RWPE1 (cell line): ENCODE measurements around the gene RXRA.

Source experiments
- CTCF ChIA-PET: fragments of 350-600 bp; sonication (Branson Sonifier 250); formaldehyde crosslinking; extraction: SDS; loops from one replicate; lab custom pipeline; 2021; lab: Yijun Ruan, JAX
- POLR2A ChIA-PET: fragments of 400-600 bp; formaldehyde crosslinking; extraction: SDS; loops from one replicate; lab custom pipeline; 2020; ENCODE audit warnings: antibody characterized with exemption; ENCODE audit not compliant: low non-redundant PET; lab: Yijun Ruan, JAX
- DNase-seq: peaks from one replicate; pipeline ENCODE4 v3.0.0; 2012; ENCODE audit warnings: low spot score
- H3K27ac ChIP-seq: fragments of 450-650 bp; 2 replicates; pipeline ENCODE4 v1.5.1; 2017
- TF ChIP-seq, protein P1 (sequence below): fragments of 450-650 bp; conservative IDR thresholded peaks from 2 replicates; pipeline ENCODE4 v1.5.1; 2017; ENCODE audit warnings: low read depth, mild to moderate bottlenecking

RXRA gene

DNA sequence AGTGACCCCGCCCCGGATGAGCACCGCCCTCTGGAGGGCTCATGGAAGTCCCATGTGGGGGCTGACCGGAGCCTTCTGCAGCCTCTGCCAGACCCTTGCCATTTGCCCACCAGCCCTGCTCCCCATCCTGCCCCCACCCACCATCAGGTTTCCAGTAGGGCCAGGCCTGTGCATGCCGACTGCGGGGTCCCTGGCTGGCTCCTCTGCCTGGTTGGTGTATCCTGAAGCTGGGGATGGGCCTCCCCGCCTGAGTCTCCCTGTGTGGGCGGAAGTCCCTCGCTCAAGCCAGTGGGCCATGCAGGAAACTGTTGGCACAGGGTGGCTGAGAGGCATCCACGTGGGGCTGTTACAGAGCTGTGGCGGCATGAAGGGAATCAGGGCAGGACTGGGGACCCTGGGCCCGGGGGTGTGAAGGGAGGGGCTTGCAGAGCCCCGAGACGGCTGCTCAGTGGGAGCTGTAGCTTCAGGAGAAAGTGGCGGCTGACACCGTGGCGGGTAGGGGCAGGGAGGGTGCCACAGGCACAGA is 88.7 kb downstream of the RXRA start:
- TF ChIP-seq, protein P1, sequence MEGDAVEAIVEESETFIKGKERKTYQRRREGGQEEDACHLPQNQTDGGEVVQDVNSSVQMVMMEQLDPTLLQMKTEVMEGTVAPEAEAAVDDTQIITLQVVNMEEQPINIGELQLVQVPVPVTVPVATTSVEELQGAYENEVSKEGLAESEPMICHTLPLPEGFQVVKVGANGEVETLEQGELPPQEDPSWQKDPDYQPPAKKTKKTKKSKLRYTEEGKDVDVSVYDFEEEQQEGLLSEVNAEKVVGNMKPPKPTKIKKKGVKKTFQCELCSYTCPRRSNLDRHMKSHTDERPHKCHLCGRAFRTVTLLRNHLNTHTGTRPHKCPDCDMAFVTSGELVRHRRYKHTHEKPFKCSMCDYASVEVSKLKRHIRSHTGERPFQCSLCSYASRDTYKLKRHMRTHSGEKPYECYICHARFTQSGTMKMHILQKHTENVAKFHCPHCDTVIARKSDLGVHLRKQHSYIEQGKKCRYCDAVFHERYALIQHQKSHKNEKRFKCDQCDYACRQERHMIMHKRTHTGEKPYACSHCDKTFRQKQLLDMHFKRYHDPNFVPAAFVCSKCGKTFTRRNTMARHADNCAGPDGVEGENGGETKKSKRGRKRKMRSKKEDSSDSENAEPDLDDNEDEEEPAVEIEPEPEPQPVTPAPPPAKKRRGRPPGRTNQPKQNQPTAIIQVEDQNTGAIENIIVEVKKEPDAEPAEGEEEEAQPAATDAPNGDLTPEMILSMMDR, result no peak
- ChIA-PET CTCF (interaction anchor here (0.5 to 2.4 kb wide), 5 partner anchors 28 to 244 kb away, joined by 3 to 19 read pairs (median 4); no protein-coding TSS in a partner anchor), POLR2A (no interaction called here)
- no peak for DNase-seq
- H3K27ac ChIP-seq, result peak overlapping the region; percentile 97

DNA sequence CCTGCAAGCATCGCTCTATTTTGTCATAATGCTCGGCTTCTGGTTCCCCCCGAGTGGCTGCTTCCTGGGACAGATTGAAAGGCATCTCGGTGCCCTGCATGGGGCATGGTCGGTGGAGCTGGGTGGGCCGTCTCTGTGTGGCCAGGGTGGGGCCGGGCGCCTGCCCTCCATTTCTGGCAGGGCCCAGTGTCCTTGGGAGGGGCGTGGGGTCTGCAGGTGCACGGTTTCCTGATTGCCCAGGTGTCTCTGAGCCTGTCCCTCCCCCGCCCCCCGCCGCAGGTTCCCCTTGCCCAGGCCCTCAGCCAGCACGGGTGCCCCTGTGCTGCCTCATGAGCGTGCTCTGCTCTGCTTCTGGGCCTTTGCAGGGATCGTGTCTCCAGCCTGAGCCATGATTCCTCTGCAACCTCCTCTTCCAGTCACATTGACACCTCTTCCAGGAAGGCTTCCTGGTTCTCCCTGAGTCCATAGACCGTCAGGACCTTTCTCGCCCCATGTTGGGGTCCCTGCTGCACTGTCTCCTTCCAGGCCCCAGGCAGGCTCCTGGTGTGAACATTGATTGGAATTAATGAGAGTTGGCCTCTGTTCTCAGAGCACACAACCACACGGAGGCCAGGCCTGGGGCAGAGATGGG is 90.2 kb downstream of the RXRA start:
- TF ChIP-seq, protein P1, result no peak
- H3K27ac ChIP-seq, result peak overlapping the region; percentile 97
- CTCF ChIA-PET, result interaction anchor here (0.7 kb wide), 1 partner anchor 32 kb away, joined by 3 read pairs; no protein-coding TSS in a partner anchor
- POLR2A ChIA-PET, result no interaction called here
- DNase-seq, result no peak

DNA sequence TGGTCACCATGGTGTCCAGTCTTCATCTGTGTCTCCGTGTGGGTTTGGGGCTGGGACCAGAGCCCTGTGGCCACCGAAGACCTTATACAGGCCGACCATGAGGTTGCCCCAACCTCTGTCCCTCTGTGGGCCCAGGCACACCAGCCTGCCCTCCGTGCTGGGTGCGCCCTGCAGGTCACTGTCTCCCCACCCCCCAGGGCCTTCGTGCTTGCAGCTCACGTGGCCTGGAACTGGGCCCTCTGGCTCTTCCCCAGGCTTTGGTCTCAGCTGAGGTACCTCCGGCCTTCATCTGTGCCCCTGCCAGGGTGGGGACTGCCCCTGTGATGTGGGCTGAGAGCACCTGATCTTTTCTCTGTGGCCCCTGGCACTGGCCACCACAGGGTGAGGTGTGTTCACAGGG is 92.1 kb downstream of the RXRA start:
- DNase-seq, result no peak
- TF ChIP-seq, protein P1, result no peak
- H3K27ac ChIP-seq, result peak overlapping the region; percentile 97
- CTCF ChIA-PET, result interaction anchor here (0.6 to 1.4 kb wide), 2 partner anchors 17 to 247 kb away, joined by 3 to 5 read pairs; no protein-coding TSS in a partner anchor
- POLR2A ChIA-PET, result no interaction called here

DNA sequence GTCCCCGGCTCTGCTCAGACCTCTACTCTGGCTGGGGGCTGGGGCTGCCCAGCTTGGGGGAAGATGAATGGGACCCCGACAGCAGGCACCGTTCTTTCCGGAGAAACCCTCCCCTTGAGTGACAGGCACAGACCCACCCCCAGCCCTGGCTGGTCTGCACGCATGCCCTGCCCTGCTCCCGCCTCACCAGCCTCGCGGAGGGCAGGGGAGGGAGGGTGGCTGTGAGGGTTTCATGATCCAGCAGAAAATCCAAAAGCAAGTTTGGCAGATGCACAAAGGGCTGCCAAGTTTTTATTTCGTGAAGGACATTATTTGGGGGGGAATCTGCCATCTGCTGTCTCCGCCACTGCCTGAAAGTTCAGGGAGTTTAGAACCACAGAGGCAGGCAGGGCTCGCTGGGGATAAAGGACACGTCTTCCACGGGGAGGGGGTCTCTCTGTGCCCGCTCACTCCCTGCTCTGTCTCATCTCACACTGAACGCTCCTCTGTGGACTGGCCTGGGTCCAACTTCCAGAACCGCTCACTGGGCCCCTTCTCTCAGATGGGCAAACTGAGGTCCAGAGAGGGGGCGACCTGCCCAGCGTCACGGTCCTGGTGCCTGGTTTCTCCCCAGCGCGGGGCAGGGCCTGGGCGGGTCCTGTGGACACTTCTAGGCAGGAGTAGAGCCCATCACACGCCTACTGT is 92.9 kb downstream of the RXRA start:
- POLR2A ChIA-PET, result no interaction called here
- TF ChIP-seq, protein P1, result no peak
- DNase-seq, result no peak
- CTCF ChIA-PET, result interaction anchor here (1.4 kb wide), 1 partner anchor 248 kb away, joined by 5 read pairs; no protein-coding TSS in a partner anchor
- peak overlapping the region; percentile 97 for H3K27ac ChIP-seq

DNA sequence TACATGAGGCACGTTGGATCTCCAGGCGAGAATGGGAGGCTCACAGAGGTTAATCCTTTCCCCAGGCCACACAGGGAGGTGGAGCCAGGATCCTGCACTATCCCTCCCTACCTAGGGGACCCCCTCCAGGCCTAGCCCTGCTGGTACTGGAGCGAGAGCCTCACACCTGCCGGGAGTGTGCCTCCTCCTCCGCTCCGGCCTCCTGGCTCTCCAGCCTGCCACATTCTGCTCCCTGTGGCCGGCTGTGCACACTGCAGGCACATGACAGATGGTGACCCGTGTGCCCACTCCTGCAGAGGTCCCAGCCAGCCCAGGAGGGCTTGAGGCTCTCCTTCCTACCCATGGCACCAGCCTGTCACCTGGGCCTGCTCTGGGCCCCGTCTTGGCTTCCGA is 93.4 kb downstream of the RXRA start:
- ChIA-PET CTCF (no interaction called here), POLR2A (no interaction called here)
- TF ChIP-seq, protein P1, result no peak; the same call in 1 of the 2 replicates
- no peak for DNase-seq
- peak overlapping the region; percentile 97 for H3K27ac ChIP-seq

DNA sequence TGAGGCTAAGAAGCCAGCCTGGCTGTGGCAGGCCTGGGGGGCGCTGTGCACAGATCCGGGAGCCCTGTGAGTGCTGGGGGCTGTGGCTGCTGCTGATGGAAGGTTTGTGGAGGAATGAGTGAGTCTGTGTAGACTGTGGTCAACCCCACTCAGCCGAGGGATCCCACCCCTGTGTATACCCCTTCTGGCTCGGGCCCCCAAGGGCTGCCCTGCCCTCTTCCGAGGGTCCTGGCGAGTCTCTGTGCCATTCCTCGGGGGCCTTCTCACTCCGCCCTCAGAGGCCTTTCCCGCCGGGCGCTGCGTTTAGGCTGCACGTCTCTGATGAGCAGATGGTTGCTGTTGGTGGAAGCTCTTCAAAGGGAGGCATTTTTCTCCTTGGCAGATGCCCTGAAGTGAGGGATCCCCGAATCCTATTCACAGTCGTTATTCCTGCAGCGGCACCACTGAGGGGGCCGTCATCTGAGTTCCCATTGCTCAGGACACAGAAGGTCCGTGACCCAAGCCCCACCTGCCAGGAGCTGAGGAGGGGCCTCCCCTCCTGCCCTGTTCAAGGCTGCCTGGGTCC is 94.1 kb downstream of the RXRA start:
- POLR2A ChIA-PET, result interaction anchor here (0.6 kb wide), 1 partner anchor 12 kb away, joined by 3 read pairs; no protein-coding TSS in a partner anchor
- TF ChIP-seq, protein P1, result no peak
- peak overlapping the region; percentile 97 for H3K27ac ChIP-seq
- CTCF ChIA-PET, result interaction anchor here (0.6 to 1.3 kb wide), 4 partner anchors 16 to 250 kb away, joined by 3 to 5 read pairs (median 4); no protein-coding TSS in a partner anchor
- DNase-seq, result no peak
